ENCODE data around the gene ZKSCAN8. TPM values are rescaled to one million over a fixed set of nuclear protein-coding genes. Genes with fewer than 3 reads are reported as not detected.

ZKSCAN8 gene
- total RNA-seq, 2 experiments from 2014 or later, result 14.4 to 16.5 TPM

GRCh38 chr6:28140616-28141015 lies 1.1 kb upstream of the ZKSCAN8 start:
- H3K4me1 Mint-ChIP-seq (ENCODE audit: low read depth), result peaks cover 59% of the 10 kb centered on the region

GRCh38 chr6:28142446-28142845 lies 763 bp downstream of the ZKSCAN8 start:
- CTCF ChIA-PET, result interaction anchor here (0.9 to 3.6 kb wide), 6 partner anchors 10 to 214 kb away, joined by 3 to 29 read pairs (median 4); partner anchors contain the start of gene ZKSCAN3
- H3K27me3 Mint-ChIP-seq, result no peaks in the 10 kb centered on the region
- peaks cover 23% of the 10 kb centered on the region for H3K36me3 Mint-ChIP-seq
- H3K4me3 Mint-ChIP-seq, result peak overlapping the region; percentile 96
- H3K27ac Mint-ChIP-seq, result peak overlapping the region; percentile 82
- H3K4me1 Mint-ChIP-seq (ENCODE audit: low read depth), result peaks cover 56% of the 10 kb centered on the region
- no peaks in the 10 kb centered on the region for H3K9me3 Mint-ChIP-seq
- intact Hi-C loops (cut with micrococcal nuclease), result no loop called here
- POLR2A ChIA-PET, result interaction anchor here (1.0 to 2.0 kb wide), 2 partner anchors 9 to 18 kb away, joined by 3 to 10 read pairs; partner anchors contain the start of gene ZSCAN16
- DNase-seq, result peak; percentile 23

More at GRCh38 chr6:28140616-28141015, 1.1 kb upstream of the ZKSCAN8 start:
- no peaks in the 10 kb centered on the region for H3K27me3 Mint-ChIP-seq
- no peak for DNase-seq
- peak overlapping the region; percentile 58 for H3K4me3 Mint-ChIP-seq
- H3K36me3 Mint-ChIP-seq, result peaks cover 17% of the 10 kb centered on the region
- H3K27ac Mint-ChIP-seq, result peak overlapping the region; percentile 75
- ChIA-PET CTCF (interaction anchor here (1.0 to 3.6 kb wide), 5 partner anchors 16 to 215 kb away, joined by 3 to 29 read pairs (median 9); partner anchors contain the start of genes ZKSCAN3 and ZSCAN16), POLR2A (interaction anchor here (0.6 to 2.0 kb wide), 5 partner anchors 13 to 331 kb away, joined by 3 to 10 read pairs (median 4); partner anchors contain the start of genes ZKSCAN4 and ZSCAN16)
- no peaks in the 10 kb centered on the region for H3K9me3 Mint-ChIP-seq
- intact Hi-C loops (cut with micrococcal nuclease), result loop anchor here (1.0 to 2.0 kb wide), 4 partner anchors 16 to 259 kb away; partner anchors contain the start of genes ZKSCAN3, ZKSCAN4, ZSCAN12 and ZSCAN16

- Mint-ChIP-seq H3K9me3 (no peaks in the 10 kb centered on the region), H3K36me3 (peaks cover 39% of the 10 kb centered on the region), H3K4me3 (no peak overlapping the region), H3K27me3 (no peaks in the 10 kb centered on the region), H3K4me1 (ENCODE audit: low read depth) (peaks cover 31% of the 10 kb centered on the region), H3K27ac (no peak overlapping the region)
- ChIA-PET POLR2A (interaction anchor here (0.7 kb wide), 1 partner anchor 133 kb away, joined by 3 read pairs; no protein-coding TSS in a partner anchor), CTCF (no interaction called here)
- DNase-seq, result no peak
- intact Hi-C loops (cut with micrococcal nuclease), result no loop called here
Observed at GRCh38 chr6:28145231-28145630, 3.5 kb downstream of the ZKSCAN8 start.

- H3K27me3 Mint-ChIP-seq, result no peaks in the 10 kb centered on the region
- H3K4me3 Mint-ChIP-seq, result no peak overlapping the region
- ChIA-PET POLR2A (interaction anchor here (1.4 kb wide), 1 partner anchor 10 kb away, joined by 3 read pairs; the partner anchor contains the start of gene ZKSCAN8), CTCF (interaction anchor here (0.6 kb wide), 2 partner anchors 266 to 1568 kb away, joined by 3 to 5 read pairs; no protein-coding TSS in a partner anchor)
- H3K36me3 Mint-ChIP-seq, result peaks cover 76% of the 10 kb centered on the region
- H3K4me1 Mint-ChIP-seq (ENCODE audit: low read depth), result no peaks in the 10 kb centered on the region
- DNase-seq, result no peak
- peaks cover 5% of the 10 kb centered on the region for H3K9me3 Mint-ChIP-seq
- H3K27ac Mint-ChIP-seq, result no peak overlapping the region
- intact Hi-C loops (cut with micrococcal nuclease), result no loop called here
Observed at GRCh38 chr6:28152531-28152930, 10.8 kb downstream of the ZKSCAN8 start.

- intact Hi-C loops (cut with micrococcal nuclease), result no loop called here
- H3K27ac Mint-ChIP-seq, result no peak overlapping the region
- H3K27me3 Mint-ChIP-seq, result no peaks in the 10 kb centered on the region
- H3K36me3 Mint-ChIP-seq, result peaks cover 78% of the 10 kb centered on the region
- DNase-seq, result no peak
- H3K4me1 Mint-ChIP-seq (ENCODE audit: low read depth), result no peaks in the 10 kb centered on the region
- peaks cover 5% of the 10 kb centered on the region for H3K9me3 Mint-ChIP-seq
- no peak overlapping the region for H3K4me3 Mint-ChIP-seq
- CTCF ChIA-PET, result interaction anchor here (1.6 kb wide), 1 partner anchor 11 kb away, joined by 3 read pairs; the partner anchor contains the start of gene ZKSCAN8
- POLR2A ChIA-PET, result interaction anchor here (1.0 kb wide), 1 partner anchor 13 kb away, joined by 4 read pairs; no protein-coding TSS in a partner anchor
Observed at GRCh38 chr6:28153546-28153945, 11.9 kb downstream of the ZKSCAN8 start.

GRCh38 chr6:28154357-28154756 lies 12.7 kb downstream of the ZKSCAN8 start:
- Mint-ChIP-seq H3K27me3 (no peaks in the 10 kb centered on the region), H3K36me3 (peaks cover 81% of the 10 kb centered on the region), H3K27ac (no peak overlapping the region), H3K9me3 (peaks cover 5% of the 10 kb centered on the region), H3K4me1 (ENCODE audit: low read depth) (no peaks in the 10 kb centered on the region), H3K4me3 (no peak overlapping the region)
- intact Hi-C loops (cut with micrococcal nuclease), result no loop called here
- POLR2A ChIA-PET, result interaction anchor here (1.0 kb wide), 1 partner anchor 14 kb away, joined by 4 read pairs; no protein-coding TSS in a partner anchor
- no peak for DNase-seq
- CTCF ChIA-PET, result interaction anchor here (1.6 kb wide), 1 partner anchor 12 kb away, joined by 3 read pairs; the partner anchor contains the start of gene ZKSCAN8

- intact Hi-C loops (cut with micrococcal nuclease), result no loop called here
- DNase-seq, result no peak
- ChIA-PET POLR2A (no interaction called here), CTCF (no interaction called here)
- Mint-ChIP-seq H3K4me1 (ENCODE audit: low read depth) (peaks cover 14% of the 10 kb centered on the region), H3K27ac (no peak overlapping the region), H3K9me3 (peaks cover 5% of the 10 kb centered on the region), H3K27me3 (no peaks in the 10 kb centered on the region), H3K4me3 (no peak overlapping the region), H3K36me3 (peaks cover 61% of the 10 kb centered on the region)
Observed at GRCh38 chr6:28158318-28158717, 16.6 kb downstream of the ZKSCAN8 start.

- POLR2A ChIA-PET, result no interaction called here
Observed at GRCh38 chr6:28159029-28159607, 17.4 kb downstream of the ZKSCAN8 start.

GRCh38 chr6:28160233-28160632 lies 18.6 kb downstream of the ZKSCAN8 start:
- Mint-ChIP-seq H3K4me1 (ENCODE audit: low read depth) (peaks cover 14% of the 10 kb centered on the region), H3K27ac (no peak overlapping the region), H3K4me3 (no peak overlapping the region), H3K36me3 (peaks cover 47% of the 10 kb centered on the region), H3K27me3 (no peaks in the 10 kb centered on the region), H3K9me3 (peaks cover 5% of the 10 kb centered on the region)
- POLR2A ChIA-PET, result no interaction called here
- DNase-seq, result no peak
- CTCF ChIA-PET, result no interaction called here
- intact Hi-C loops (cut with micrococcal nuclease), result loop anchor here (5.0 kb wide), 1 partner anchor 47 kb away; no protein-coding TSS in a partner anchor

More at GRCh38 chr6:28159029-28159607, 17.4 kb downstream of the ZKSCAN8 start:
- no peaks in the 10 kb centered on the region for H3K27me3 Mint-ChIP-seq
- peaks cover 14% of the 10 kb centered on the region for H3K4me1 Mint-ChIP-seq (ENCODE audit: low read depth)
- CTCF ChIA-PET, result no interaction called here
- intact Hi-C loops (cut with micrococcal nuclease), result no loop called here
- H3K4me3 Mint-ChIP-seq, result no peak overlapping the region
- DNase-seq, result no peak
- H3K27ac Mint-ChIP-seq, result no peak overlapping the region
- peaks cover 5% of the 10 kb centered on the region for H3K9me3 Mint-ChIP-seq
- H3K36me3 Mint-ChIP-seq, result peaks cover 53% of the 10 kb centered on the region

GRCh38 chr6:28161410-28162079 lies 19.9 kb downstream of the ZKSCAN8 start:
- Mint-ChIP-seq H3K4me3 (peak overlapping the region; percentile 61), H3K27ac (peak overlapping the region; percentile 42), H3K9me3 (peaks cover 5% of the 10 kb centered on the region), H3K4me1 (ENCODE audit: low read depth) (peaks cover 14% of the 10 kb centered on the region), H3K36me3 (peaks cover 42% of the 10 kb centered on the region), H3K27me3 (no peaks in the 10 kb centered on the region)
- intact Hi-C loops (cut with micrococcal nuclease), result loop anchor here (5.0 kb wide), 1 partner anchor 46 kb away; no protein-coding TSS in a partner anchor
- CTCF ChIA-PET, result interaction anchor here (0.9 to 1.7 kb wide), 2 partner anchors 18 to 194 kb away, joined by 3 to 10 read pairs; no protein-coding TSS in a partner anchor
- POLR2A ChIA-PET, result no interaction called here
- DNase-seq, result peak; percentile 89

GRCh38 chr6:28165563-28165962 lies 23.9 kb downstream of the ZKSCAN8 start:
- peaks cover 2% of the 10 kb centered on the region for H3K27me3 Mint-ChIP-seq
- POLR2A ChIA-PET, result no interaction called here
- intact Hi-C loops (cut with micrococcal nuclease), result no loop called here
- H3K9me3 Mint-ChIP-seq, result peaks cover 5% of the 10 kb centered on the region
- no peak for DNase-seq
- H3K4me3 Mint-ChIP-seq, result no peak overlapping the region
- H3K36me3 Mint-ChIP-seq, result peaks cover 18% of the 10 kb centered on the region
- no peak overlapping the region for H3K27ac Mint-ChIP-seq
- H3K4me1 Mint-ChIP-seq (ENCODE audit: low read depth), result peaks cover 14% of the 10 kb centered on the region
- CTCF ChIA-PET, result no interaction called here

- Mint-ChIP-seq H3K27me3 (peaks cover 2% of the 10 kb centered on the region), H3K4me1 (ENCODE audit: low read depth) (peaks cover 4% of the 10 kb centered on the region), H3K36me3 (peaks cover 16% of the 10 kb centered on the region), H3K9me3 (peaks cover 3% of the 10 kb centered on the region), H3K27ac (no peak overlapping the region), H3K4me3 (no peak overlapping the region)
- ChIA-PET POLR2A (no interaction called here), CTCF (no interaction called here)
- intact Hi-C loops (cut with micrococcal nuclease), result no loop called here
- DNase-seq, result no peak
Observed at GRCh38 chr6:28167068-28167467, 25.4 kb downstream of the ZKSCAN8 start.

All from activated CD4-positive, alpha-beta memory T cell treated with anti-CD3 and anti-CD28 coated beads for 36 hours (primary cell).